ENCODE data around the gene RAD51B.

- TF ChIP-seq CTCF (IDR thresholded peaks at IDR 0.05) (no peak), POLR2A (IDR thresholded peaks at IDR 0.05) (no peak), EP300 (IDR thresholded peaks at IDR 0.05) (no peak)
These were observed 700.1 kb downstream of the RAD51B start for GRCh38 chr14:68519671-68520187.

All from tibial nerve (tissue), 4 donors.